NCI-H526 (cell line): ENCODE results near the gene USP32.
"Not testable (repeated sequence)": the region's sequence is repeated elsewhere in the genome, so short reads cannot be mapped to it uniquely, and the experiment has no call there.

Source experiments
- DNase-seq, 2 experiments: peaks; one replicate each; lab custom pipeline; 2025; lab: John Stamatoyannopoulos, UW

Gene USP32

DNA sequence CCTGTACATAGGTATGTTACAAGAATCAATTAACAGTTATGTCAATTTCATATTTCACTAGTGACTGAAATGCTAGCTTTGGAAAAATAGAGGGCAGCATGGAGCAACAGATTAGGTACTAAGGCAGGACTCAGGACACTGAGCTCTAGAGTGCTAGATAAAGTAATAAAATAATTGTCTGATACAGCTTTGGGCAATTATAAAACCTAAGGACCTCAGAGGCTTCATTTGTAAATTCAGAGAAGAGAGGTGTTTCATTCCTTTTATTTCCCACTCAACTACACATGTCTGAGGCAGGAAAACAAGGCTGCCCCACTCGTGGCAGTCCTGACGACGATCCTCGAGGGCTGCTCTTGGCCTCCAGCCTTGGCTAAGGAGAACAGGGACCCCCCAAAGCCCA, 160.7 kb downstream of the USP32 start:
- DNase-seq: peak in 1 of 2 experiments; percentile 44

DNA sequence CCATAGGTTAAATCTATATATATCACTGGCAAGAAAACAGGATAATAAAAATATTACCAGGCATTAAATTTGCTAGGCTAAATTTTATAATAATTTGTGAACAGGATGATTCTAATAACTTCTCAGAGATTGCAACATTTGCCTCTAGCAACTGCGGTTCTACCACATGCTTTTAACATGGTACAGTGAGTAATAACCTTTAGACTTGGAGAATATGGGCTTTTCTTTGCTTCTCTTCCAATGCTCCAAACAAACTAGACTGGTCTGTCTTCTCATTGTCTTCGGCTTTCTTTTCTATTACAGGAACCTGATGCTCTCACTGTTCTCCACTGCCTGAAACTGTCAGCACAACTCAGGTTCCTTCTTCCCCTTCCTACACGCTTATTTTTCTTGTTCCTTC, 161.6 kb downstream of the USP32 start:
- DNase-seq: no peak

DNA sequence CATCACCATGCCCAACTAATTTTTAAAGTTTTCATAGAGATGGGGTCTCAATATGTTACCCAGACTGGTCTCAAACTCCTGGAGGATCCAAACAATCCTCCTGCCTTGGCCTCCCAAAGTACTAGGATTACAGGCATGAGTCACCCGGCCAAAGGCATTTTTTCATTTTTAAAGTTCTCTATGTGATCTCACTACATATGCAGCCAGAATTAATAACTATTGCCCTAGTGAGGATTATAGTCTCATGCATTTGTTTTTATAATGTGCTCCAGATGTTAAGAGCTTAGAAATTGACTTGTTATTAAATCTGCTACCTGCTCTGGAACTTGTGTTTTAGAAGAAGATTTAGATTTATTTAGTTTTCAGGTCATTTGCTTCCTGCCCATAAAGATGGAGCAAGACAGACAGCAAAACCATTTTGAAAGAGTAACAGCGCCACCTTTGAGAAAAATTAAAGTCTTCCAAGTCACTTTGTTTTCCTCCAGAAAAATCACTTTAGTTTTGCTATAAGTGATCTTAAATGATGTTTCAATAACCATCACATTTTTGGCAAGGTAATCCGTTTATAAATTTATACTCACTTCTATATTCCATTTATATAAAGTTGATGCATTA, 162.6 kb downstream of the USP32 start:
- DNase-seq: no peak

- DNase-seq: not testable (repeated sequence)
Observed at GRCh38 chr17:60227276-60227675, 164.7 kb downstream of the USP32 start.

DNA sequence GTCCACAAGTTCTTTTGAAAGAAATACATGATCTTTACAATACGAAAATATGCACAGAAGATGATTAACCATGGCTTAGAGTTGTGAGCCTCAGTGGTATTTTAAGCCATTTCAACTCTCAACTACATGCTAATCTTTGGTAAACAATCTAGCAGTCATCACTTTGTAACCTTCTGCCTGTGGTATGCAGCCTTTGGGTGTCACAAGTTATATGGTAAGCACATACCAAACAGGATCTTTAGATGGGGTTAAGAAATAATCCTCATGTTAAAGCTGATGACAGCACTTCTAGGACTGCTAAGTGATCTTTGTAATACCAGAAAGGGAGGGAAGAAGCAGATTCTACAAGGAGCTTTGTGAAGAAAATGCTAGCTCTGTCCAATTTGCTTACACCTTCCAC, 167.9 kb downstream of the USP32 start:
- DNase-seq: no peak

- no peak for DNase-seq
Observed at GRCh38 chr17:60223456-60223855, 168.5 kb downstream of the USP32 start.

DNA sequence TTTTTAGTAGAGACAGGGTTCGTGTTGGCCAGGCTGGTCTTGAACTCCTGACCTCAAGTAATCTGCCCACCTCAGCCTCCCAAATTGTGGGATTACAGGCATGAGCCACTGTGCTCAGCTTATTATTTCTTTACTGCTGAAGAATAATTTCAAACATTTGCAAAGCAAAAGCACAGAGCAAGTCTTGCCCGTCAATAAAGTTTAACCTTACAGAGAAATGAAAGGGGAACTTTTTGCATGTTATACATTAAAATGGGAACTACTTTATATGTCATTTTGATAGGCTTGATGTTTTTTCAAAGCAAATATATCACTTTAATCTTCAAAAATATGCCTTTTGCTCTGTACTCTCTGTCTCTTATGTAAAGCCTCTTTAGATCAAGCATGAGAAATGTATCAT, 173.2 kb downstream of the USP32 start:
- not testable (repeated sequence) for DNase-seq

DNA sequence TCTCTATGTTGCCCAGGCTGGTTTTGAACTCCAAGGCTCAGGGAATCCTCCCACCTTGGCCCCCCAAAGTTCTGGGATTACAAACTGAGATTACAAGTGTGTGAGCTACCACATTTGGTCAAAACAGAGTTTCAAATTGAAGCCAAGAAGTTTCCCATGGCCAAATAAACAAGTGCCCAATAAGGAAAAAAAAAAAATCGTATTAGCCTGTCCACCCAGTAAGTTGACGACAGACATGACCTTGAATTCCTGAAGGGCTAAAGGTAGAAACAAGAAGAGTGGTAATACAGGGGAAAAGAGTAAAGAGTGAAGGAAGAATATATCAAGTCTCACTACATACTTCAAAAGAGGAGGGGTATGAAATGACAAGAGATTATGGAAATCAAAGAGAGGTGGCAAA, 176.0 kb downstream of the USP32 start:
- DNase-seq: not testable (repeated sequence)

DNA sequence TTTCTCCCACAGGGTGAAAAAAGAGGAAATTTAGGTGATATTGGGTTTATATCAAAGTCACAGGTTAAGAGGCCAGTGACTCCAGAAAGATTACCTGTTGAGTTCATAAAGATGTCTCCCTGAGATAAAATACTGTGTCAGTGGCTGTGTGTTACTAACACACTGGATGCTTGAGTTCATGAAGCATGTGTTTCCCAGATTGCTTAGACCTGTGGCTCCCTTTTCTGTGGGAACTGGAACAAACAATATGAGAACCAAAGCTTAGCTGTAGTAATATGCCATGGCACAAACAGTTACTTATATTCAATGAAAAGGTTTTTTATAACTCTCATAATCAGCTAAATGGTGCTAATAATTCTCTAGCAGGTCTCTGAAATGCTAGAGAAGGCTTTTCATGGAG, 180.7 kb downstream of the USP32 start:
- DNase-seq: not testable (repeated sequence)

DNA sequence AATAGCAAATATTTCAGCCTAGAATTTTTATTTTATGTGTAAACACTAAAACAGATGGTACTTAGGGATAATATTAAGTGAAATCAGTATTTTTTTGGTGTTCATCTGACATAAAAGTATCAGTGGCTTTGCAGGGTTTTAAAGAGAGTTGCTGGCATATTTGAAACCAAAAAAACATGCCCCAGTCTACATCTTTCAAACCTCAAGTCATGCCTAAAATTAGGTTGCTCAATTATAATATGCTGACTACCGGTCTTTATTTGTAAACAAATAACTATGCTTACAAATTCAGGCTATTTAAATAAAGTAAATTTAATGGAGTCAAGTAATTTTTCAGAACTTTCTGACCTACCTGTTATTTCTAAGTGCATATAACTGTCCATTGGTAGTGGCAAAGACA, 183.6 kb downstream of the USP32 start:
- DNase-seq: not testable (repeated sequence)

GRCh38 chr17:60205782-60206181, 186.2 kb downstream of the USP32 start:
- not testable (repeated sequence) for DNase-seq

GRCh38 chr17:60198630-60199029, 193.3 kb downstream of the USP32 start:
- not testable (repeated sequence) for DNase-seq

- DNase-seq: not testable (repeated sequence)
Observed at GRCh38 chr17:60194141-60194540, 197.8 kb downstream of the USP32 start.

DNA sequence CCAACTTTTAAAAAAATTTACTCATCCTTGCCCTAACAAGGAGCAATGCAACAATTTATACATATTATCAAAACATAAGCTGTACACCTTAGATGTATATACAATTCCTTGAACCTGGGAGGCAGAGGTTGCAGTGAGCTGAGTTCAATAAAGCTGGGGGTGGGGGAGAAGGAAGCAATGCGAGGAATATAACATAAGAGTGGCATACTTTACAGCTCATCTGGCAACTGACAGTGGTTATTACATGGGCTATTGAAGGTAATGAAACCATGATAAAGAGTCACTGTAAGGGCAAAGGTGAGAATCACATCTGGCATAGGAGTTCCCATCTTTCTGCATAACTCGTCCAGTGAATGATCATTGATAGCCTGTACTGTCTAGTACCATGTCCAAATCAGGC, 198.5 kb downstream of the USP32 start:
- DNase-seq: no peak

GRCh38 chr17:60193032-60193431, 198.9 kb downstream of the USP32 start:
- not testable (repeated sequence) for DNase-seq

GRCh38 chr17:60190032-60190431, 201.9 kb downstream of the USP32 start:
- not testable (repeated sequence) for DNase-seq

DNA sequence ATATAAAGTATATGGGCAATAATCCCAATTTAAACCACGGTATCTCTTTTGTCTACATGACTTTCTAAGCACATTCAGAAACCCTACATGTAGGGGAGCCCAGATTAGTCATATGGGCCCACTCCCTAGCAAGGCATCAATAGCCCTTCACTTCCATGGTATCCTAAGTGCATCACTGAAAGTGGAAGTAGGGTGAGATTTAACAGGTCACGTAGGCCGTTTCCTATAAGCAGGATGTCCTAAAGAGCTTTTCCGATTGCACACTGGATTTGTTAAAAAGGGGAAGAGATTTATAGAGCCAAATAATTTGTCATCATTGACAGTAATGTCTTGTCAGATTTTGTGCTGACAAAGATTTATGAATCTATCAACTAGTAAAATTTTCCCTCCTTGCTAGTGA, 203.2 kb downstream of the USP32 start:
- no peak for DNase-seq

- DNase-seq: not testable (repeated sequence)
Observed at GRCh38 chr17:60186846-60187745, 204.8 kb downstream of the USP32 start.

- DNase-seq: not testable (repeated sequence)
Observed at GRCh38 chr17:60186372-60186771, 205.6 kb downstream of the USP32 start.

DNA sequence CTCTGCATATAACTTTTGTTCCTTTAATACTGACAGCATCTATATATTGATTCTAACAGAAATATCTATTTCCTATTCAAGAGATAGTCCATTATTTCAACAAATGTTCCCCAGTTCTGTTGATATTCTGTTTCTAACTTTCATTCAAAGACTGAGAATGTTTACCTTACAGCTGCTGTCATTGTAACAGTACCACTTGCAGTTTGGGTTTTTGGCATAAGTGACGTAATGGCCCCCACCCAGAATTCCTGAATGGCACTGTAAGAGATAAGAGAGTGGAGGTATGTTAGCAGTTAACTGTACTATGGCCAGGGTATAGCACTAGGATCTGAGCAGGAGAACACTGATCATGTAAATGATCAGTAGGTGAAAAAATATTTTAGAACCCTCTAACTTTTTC, 211.6 kb downstream of the USP32 start:
- DNase-seq: not testable (repeated sequence)

GRCh38 chr17:60178180-60178579, 213.8 kb downstream of the USP32 start:
- peak; percentile 55 to 61 for DNase-seq

DNA sequence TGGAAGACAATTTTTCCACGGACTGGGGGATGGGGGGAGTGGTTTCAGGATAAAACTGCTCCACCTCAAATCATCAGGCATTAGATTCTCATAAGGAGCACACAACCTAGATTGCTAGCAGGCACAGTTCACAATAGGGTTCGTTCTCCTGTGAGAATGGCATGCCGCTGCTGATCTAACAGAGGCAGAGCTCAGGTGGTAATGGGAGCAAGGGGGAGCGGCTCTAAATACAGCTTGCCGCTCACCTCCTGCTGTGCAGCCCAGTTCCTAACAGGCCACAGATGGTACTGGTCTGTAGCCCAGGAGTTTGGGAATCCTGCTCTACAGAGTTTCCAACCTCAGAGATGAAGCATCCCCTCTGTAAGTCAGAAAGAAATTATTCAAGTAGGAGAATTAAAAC, 215.2 kb downstream of the USP32 start:
- not testable (repeated sequence) for DNase-seq

DNA sequence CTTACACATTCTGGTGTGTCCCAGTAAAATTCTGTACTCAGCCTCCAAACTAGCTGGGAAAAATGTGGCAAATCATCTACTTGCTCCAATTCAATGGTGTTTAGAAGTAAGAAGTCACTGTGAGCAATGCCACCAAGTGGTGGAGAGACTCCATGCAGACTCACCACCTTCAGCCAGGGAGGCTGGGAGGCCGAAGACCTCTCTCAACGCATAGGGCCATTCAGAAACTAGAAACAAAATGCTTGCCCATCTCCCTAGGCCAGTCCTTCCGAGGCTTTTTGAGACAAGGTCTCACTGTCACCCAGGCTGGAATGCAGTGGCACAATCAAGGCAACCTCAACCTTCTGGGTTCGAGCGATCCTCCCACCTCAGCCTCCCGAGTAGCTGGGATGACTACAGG, 217.2 kb downstream of the USP32 start:
- not testable (repeated sequence) for DNase-seq
